Adipocyte (in vitro differentiated cells): ENCODE data around the gene SLC15A2.

Experiments used
- DNase-seq: peaks from one replicate; pipeline ENCODE4 v3.0.0-alpha.2; 2015; ENCODE audit warnings: low read depth
- H3K27me3 ChIP-seq: replicated peaks from 2 replicates; pipeline ENCODE4 v1.7.0; 2013; ENCODE audit warnings: mild to moderate bottlenecking, low read length, moderate library complexity; ENCODE audit not compliant: control insufficient read depth, insufficient read depth
- H3K36me3 ChIP-seq: 2 replicates; pipeline ENCODE4 v1.7.0; 2013; ENCODE audit warnings: low read length, mild to moderate bottlenecking, moderate library complexity; ENCODE audit not compliant: control insufficient read depth, insufficient read depth, severe bottlenecking
- H3K4me1 ChIP-seq: 2 replicates; pipeline ENCODE4 v1.7.0; 2013; ENCODE audit warnings: mild to moderate bottlenecking, low read length, moderate library complexity; ENCODE audit not compliant: control insufficient read depth, insufficient read depth
- H3K4me3 ChIP-seq: 2 replicates; pipeline ENCODE4 v1.7.0; 2013; ENCODE audit warnings: mild to moderate bottlenecking, low read length, moderate library complexity
- H3K9ac ChIP-seq: 2 replicates; pipeline ENCODE4 v1.7.0; 2013; ENCODE audit warnings: mild to moderate bottlenecking, low read length, moderate library complexity
- H3K9me3 ChIP-seq: 2 replicates; pipeline ENCODE4 v1.7.0; 2013; ENCODE audit warnings: mild to moderate bottlenecking, low read length, moderate library complexity; ENCODE audit not compliant: control insufficient read depth

The SLC15A2 gene

GRCh38 chr3:121963608-121964007 lies 69.4 kb downstream of the SLC15A2 start:
- H3K4me1 ChIP-seq = no peaks in the 10 kb centered on the region
- H3K27me3 ChIP-seq = no peaks in the 10 kb centered on the region
- H3K9me3 ChIP-seq = no peaks in the 10 kb centered on the region
- no peak for DNase-seq
- H3K36me3 ChIP-seq = no peaks in the 10 kb centered on the region
- H3K4me3 ChIP-seq = no peak overlapping the region
- H3K9ac ChIP-seq = no peak overlapping the region

- no peak for DNase-seq
- Histone ChIP-seq H3K9me3 (peaks cover 3% of the 10 kb centered on the region), H3K27me3 (no peaks in the 10 kb centered on the region), H3K9ac (no peak overlapping the region), H3K4me3 (no peak overlapping the region), H3K4me1 (no peaks in the 10 kb centered on the region), H3K36me3 (no peaks in the 10 kb centered on the region)
These were observed 75.4 kb downstream of the SLC15A2 start for GRCh38 chr3:121969631-121970030.

DNA sequence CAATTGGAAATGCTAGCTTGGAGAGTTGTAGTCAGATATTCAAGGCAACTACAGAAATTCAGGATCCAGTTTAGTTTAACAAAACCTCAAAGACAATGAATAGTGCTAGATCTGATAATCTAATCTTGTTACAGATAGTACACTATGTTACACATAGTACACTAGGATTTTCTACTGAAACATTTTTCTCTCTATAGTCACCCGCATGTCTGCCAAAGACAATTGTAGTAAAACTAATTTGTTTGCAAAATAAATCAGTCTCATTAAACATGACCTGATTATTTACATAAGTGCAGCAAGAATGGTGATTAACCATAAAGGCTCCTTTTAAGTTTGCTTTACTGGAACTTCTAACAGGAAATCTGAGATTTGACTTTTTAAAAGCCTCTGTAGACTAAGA lies 75.8 kb downstream of the SLC15A2 start:
- peaks cover 7% of the 10 kb centered on the region for H3K9me3 ChIP-seq
- H3K4me3 ChIP-seq = no peak overlapping the region
- H3K4me1 ChIP-seq = no peaks in the 10 kb centered on the region
- DNase-seq = peak; percentile 9
- H3K36me3 ChIP-seq = no peaks in the 10 kb centered on the region
- H3K27me3 ChIP-seq = no peaks in the 10 kb centered on the region
- H3K9ac ChIP-seq = no peak overlapping the region

DNA sequence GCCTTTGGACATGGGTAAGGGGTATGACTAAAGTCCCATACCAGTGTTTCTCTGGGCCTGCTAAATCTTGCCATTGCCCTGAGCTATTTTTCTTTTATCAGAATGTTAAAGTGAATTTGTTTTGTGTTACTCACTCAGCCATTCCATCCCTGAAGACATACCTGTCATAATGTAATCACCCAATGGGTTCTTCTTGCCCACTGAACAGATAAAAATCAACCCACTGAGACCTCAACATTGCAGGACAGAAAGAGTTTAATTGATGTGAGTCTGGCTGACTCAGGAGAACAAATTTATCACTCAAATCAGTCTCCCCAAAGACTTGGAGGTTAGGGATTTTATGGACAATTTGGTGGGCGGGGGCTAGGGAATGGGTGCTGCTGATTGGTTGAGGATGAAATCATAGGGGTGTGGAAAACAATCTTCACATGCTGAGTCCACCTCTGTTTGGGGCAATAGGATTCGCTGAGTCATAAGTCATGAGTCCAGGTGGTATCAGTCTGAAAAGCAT lies 80.5 kb downstream of the SLC15A2 start:
- H3K9me3 ChIP-seq = peaks cover 9% of the 10 kb centered on the region
- H3K9ac ChIP-seq = no peak overlapping the region

DNA sequence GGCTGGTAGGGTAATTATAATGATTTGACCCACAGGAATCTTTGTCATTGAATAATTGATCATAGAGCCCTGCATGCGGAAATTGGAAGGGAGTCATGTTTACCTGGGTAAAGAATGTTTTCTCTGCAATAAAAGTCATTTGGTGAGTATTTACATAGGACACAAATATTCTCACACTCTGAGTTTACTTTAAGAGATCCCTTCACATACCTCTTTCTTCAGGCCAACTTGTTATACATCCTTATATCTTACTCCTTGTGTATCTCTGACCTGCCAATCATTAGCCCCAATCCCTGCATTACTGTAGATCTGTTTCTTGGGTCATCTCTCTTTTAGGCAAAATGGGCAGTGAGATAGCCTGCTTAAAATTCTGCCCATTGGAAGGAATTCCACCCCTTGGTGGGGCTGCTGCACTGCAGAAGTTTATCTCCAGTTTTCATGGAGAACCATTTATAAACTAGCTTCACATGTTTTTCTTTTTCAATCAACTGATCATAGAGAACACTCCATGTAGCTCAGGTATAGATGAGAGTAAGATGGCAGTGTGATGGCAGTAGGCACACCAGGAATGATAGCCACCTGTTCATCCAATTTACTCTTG lies 81.6 kb downstream of the SLC15A2 start:
- H3K36me3 ChIP-seq = no peaks in the 10 kb centered on the region
- no peak overlapping the region for H3K9ac ChIP-seq
- H3K27me3 ChIP-seq = no peaks in the 10 kb centered on the region
- H3K4me3 ChIP-seq = no peak overlapping the region
- no peaks in the 10 kb centered on the region for H3K4me1 ChIP-seq
- DNase-seq = no peak
- peaks cover 9% of the 10 kb centered on the region for H3K9me3 ChIP-seq

More for the DNA sequence above, 80.5 kb downstream of the SLC15A2 start:
- H3K27me3 ChIP-seq = no peaks in the 10 kb centered on the region
- no peaks in the 10 kb centered on the region for H3K4me1 ChIP-seq
- no peak for DNase-seq
- H3K4me3 ChIP-seq = no peak overlapping the region
- H3K36me3 ChIP-seq = no peaks in the 10 kb centered on the region

- no peak overlapping the region for H3K4me3 ChIP-seq
- no peaks in the 10 kb centered on the region for H3K4me1 ChIP-seq
- no peaks in the 10 kb centered on the region for H3K36me3 ChIP-seq
- H3K9me3 ChIP-seq = peaks cover 9% of the 10 kb centered on the region
- no peak overlapping the region for H3K9ac ChIP-seq
- H3K27me3 ChIP-seq = no peaks in the 10 kb centered on the region
- no peak for DNase-seq
These were observed 82.5 kb downstream of the SLC15A2 start for GRCh38 chr3:121976727-121977126.

- peaks cover 23% of the 10 kb centered on the region for H3K9me3 ChIP-seq
- no peaks in the 10 kb centered on the region for H3K36me3 ChIP-seq
- H3K9ac ChIP-seq = no peak overlapping the region
- no peak for DNase-seq
- no peaks in the 10 kb centered on the region for H3K27me3 ChIP-seq
- no peaks in the 10 kb centered on the region for H3K4me1 ChIP-seq
- H3K4me3 ChIP-seq = no peak overlapping the region
These were observed 85.0 kb downstream of the SLC15A2 start for GRCh38 chr3:121979246-121979645.

- no peak overlapping the region for H3K9ac ChIP-seq
- H3K36me3 ChIP-seq = no peaks in the 10 kb centered on the region
- H3K4me1 ChIP-seq = no peaks in the 10 kb centered on the region
- H3K4me3 ChIP-seq = no peak overlapping the region
- peaks cover 24% of the 10 kb centered on the region for H3K9me3 ChIP-seq
- DNase-seq = peak; percentile 42
- H3K27me3 ChIP-seq = no peaks in the 10 kb centered on the region
These were observed 85.7 kb downstream of the SLC15A2 start for GRCh38 chr3:121979734-121980449.

DNA sequence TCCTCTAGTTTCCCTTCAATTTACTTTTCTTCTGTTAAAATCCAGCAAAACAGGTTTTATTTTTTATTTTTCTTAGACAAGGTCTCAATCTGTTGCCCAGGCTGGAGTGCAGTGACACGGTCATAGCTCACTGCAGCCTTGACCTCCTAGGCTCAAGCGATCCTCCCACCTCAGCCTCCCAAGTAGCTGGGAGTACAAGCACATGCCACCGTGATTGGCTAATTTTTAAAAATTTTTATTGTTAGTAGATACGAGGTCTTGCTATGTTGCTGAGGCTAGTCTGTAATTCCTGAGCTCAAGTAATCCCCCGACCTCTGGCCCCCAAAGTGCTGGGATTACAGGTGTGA lies 86.2 kb downstream of the SLC15A2 start:
- no peak for DNase-seq
- Histone ChIP-seq H3K9ac (no peak overlapping the region), H3K4me3 (no peak overlapping the region), H3K9me3 (peaks cover 22% of the 10 kb centered on the region), H3K36me3 (no peaks in the 10 kb centered on the region), H3K4me1 (no peaks in the 10 kb centered on the region), H3K27me3 (no peaks in the 10 kb centered on the region)

GRCh38 chr3:121981473-121981872 lies 87.3 kb downstream of the SLC15A2 start:
- no peak for DNase-seq
- no peak overlapping the region for H3K4me3 ChIP-seq
- no peaks in the 10 kb centered on the region for H3K4me1 ChIP-seq
- H3K9me3 ChIP-seq = peaks cover 22% of the 10 kb centered on the region
- no peaks in the 10 kb centered on the region for H3K27me3 ChIP-seq
- H3K36me3 ChIP-seq = no peaks in the 10 kb centered on the region
- H3K9ac ChIP-seq = no peak overlapping the region

- Histone ChIP-seq H3K4me3 (no peak overlapping the region), H3K4me1 (no peaks in the 10 kb centered on the region), H3K9me3 (peaks cover 22% of the 10 kb centered on the region), H3K36me3 (no peaks in the 10 kb centered on the region), H3K27me3 (no peaks in the 10 kb centered on the region), H3K9ac (no peak overlapping the region)
- no peak for DNase-seq
These were observed 91.6 kb downstream of the SLC15A2 start for GRCh38 chr3:121985846-121986245.
